Left renal pelvis (tissue), 4 donors: ENCODE measurements around the gene TRIM4. TPM values are rescaled to one million over a fixed set of nuclear protein-coding genes. Genes with fewer than 3 reads are reported as not detected.

ENCODE experiments used
- DNase-seq, 4 donors: peaks; one replicate each; pipeline ENCODE4 v3.0.0-alpha.2; 2013; ENCODE audit warnings: low read depth in 4 of 4, low spot score in 3 of 4
- polyA plus RNA-seq, 4 donors: library from polyadenylated mRNA; unstranded; fragments of 120-200 nt; gene quantifications; one replicate each; pipeline ENCODE4 v1.2.1, GENCODE V29; 2013; ENCODE audit not compliant: insufficient read length in 4 of 4

TRIM4 gene
- polyA plus RNA-seq, 4 donors, result 28.8 to 39.6 (median 35.8) TPM

DNA sequence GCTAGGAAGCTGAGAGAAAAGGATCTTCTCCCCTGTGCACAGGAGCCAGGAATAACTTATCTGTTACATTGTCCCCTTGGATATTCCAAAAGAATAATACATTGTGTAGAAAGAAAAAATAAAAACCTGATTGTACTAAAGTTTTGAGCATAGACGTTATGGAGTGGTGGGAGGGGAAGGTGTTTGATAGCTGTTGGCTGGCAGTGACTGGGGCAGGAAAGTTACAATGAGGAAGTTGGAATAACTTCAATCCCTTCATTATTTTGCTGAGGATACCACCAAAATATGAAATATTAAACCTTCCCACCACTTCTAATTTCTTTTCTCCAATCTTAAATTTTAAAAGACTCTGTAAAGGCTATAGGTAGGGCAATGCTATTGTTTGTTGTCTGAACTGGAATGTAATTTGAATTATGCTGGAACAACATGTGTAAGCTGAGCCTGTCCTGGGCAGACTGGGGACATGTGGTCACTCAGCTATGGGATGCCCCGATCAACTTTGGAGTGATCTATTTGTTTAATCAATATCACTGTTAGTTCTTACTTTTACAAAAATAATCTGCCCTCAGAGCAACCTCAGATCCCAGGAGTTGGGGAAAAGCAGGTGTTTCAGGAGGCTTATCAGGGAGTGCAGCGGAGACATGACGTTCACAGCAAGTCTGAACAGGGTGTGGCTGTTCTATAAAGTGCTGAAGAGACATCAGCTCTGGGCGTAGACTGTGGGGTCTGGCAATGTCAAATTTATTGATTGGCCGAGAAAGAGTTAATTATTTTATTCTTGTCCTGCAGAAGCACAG lies 70.7 kb downstream of the TRIM4 start:
- no peak for DNase-seq

DNA sequence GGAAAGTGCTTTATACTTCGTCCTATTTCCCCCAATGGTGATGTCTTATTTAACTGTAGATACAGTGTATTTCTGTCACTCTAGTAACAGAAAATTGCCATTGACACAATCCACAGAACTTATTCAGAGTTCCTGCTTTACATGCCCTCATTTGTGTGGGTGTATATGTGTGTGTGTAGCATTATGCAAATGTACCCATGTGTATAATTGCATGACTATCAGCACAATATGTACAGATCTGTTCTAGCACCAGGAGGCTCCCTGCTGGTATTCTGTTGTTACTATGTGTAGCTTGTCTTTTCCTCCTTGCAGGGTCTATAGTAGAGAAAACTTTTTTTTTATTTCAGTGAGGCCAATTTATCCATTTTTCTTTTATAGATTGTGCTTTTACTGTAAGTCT lies 75.0 kb downstream of the TRIM4 start:
- DNase-seq, result no peak

DNA sequence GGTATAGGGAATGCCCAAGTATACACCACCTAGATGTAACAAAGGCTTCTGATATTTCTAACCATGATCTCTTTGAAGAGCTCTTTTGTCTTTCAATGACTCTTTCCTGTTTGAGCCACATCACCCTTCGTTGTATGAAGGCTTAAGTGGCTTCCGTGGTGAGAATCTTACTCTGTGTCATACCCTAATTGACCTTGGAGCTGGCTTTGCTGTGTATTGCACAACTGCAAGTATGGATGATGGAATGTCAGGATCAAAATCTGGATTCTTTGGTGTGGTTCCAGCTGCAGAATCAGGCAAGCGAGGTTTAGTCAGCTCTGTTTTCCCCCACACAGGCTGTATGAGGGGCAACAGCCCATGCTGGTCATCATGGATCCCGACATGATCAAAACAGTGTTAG lies 75.5 kb downstream of the TRIM4 start:
- DNase-seq, result no peak

- no peak for DNase-seq
Observed at GRCh38 chr7:99842926-99843325, 76.4 kb downstream of the TRIM4 start.

Other genes with a start within 250 kb of the TRIM4 start
- 1 to 10 TPM; 1.6 to 3.0 (median 1.8) TPM for gene CYP3A5, start 239.5 kb downstream of the TRIM4 start, polyA plus RNA-seq
- 10 to 100 TPM in 1 of 4 donors, 1 to 10 TPM in 1, under 1 TPM in 2; 0.42 to 14.2 (median 1.1) TPM for gene CYP3A7, start 184.3 kb downstream of the TRIM4 start, polyA plus RNA-seq
- gene CYP3A4, start 135.3 kb downstream of the TRIM4 start, polyA plus RNA-seq, result under 1 TPM; 0.11 to 0.26 (median 0.16) TPM
- under 1 TPM; 0.15 to 0.79 (median 0.33) TPM for gene CYP3A43, start 91.5 kb downstream of the TRIM4 start, polyA plus RNA-seq
- gene OR2AE1, start 42.5 kb downstream of the TRIM4 start, polyA plus RNA-seq, result not detected
- 1 to 10 TPM in 3 of 4 donors, under 1 TPM in 1; 0.87 to 1.5 (median 1.2) TPM for gene GJC3, start 10.1 kb upstream of the TRIM4 start, polyA plus RNA-seq
- gene AZGP1, start 56.5 kb upstream of the TRIM4 start, polyA plus RNA-seq, result 10 to 100 TPM in 3 of 4 donors, 1 to 10 TPM in 1; 2.5 to 62.9 (median 43.6) TPM
- gene ZKSCAN1, start 96.1 kb upstream of the TRIM4 start, polyA plus RNA-seq, result 10 to 100 TPM; 47.5 to 62.2 (median 58.1) TPM
- gene ZSCAN21, start 130.2 kb upstream of the TRIM4 start, polyA plus RNA-seq, result 10 to 100 TPM; 18.1 to 22.8 (median 20.9) TPM
- gene ZNF3, start 162.2 kb upstream of the TRIM4 start, polyA plus RNA-seq, result 10 to 100 TPM; 35.6 to 57.3 (median 54.5) TPM
- gene COPS6, start 169.4 kb upstream of the TRIM4 start, polyA plus RNA-seq, result 100 to 1,000 TPM; 103 to 137 (median 126) TPM
- 100 to 1,000 TPM in 3 of 4 donors, 10 to 100 TPM in 1; 94.6 to 165 (median 144) TPM for gene MCM7, start 181.9 kb upstream of the TRIM4 start, polyA plus RNA-seq
- gene AP4M1, start 182.1 kb upstream of the TRIM4 start, polyA plus RNA-seq, result 10 to 100 TPM; 26.1 to 39.2 (median 29.8) TPM
- gene TAF6, start 199.8 kb upstream of the TRIM4 start, polyA plus RNA-seq, result 10 to 100 TPM; 46.3 to 69.7 (median 59.6) TPM
- gene CNPY4, start 200.1 kb upstream of the TRIM4 start, polyA plus RNA-seq, result 10 to 100 TPM; 40.7 to 90.5 (median 45.0) TPM
- 1 to 10 TPM in 3 of 4 donors, under 1 TPM in 1; 0.99 to 2.3 (median 1.6) TPM for gene MBLAC1, start 207.4 kb upstream of the TRIM4 start, polyA plus RNA-seq
- 100 to 1,000 TPM in 1 of 4 donors, 10 to 100 TPM in 3; 79.5 to 129 (median 92.6) TPM for gene LAMTOR4, start 229.4 kb upstream of the TRIM4 start, polyA plus RNA-seq
- gene TRAPPC14, start 239.2 kb upstream of the TRIM4 start, polyA plus RNA-seq, result 10 to 100 TPM; 14.4 to 32.2 (median 19.1) TPM
- gene GAL3ST4, start 249.1 kb upstream of the TRIM4 start, polyA plus RNA-seq, result 10 to 100 TPM in 1 of 4 donors, 1 to 10 TPM in 3; 5.8 to 14.2 (median 8.1) TPM